GM12892 (cell line): ENCODE data around the gene GYS2.

ENCODE experiments used
- POLR2A ChIP-seq: IDR thresholded peaks from 2 replicates; pipeline ENCODE4 v1.6.1; 2011; ENCODE audit warnings: low read depth, low read length, control low read depth
- POLR2AphosphoS5 ChIP-seq: IDR thresholded peaks from 2 replicates; pipeline ENCODE4 v1.6.1; 2011; ENCODE audit warnings: low read depth, low read length, control low read depth
- TAF1 ChIP-seq: IDR thresholded peaks from 2 replicates; pipeline ENCODE4 v1.6.1; 2011; ENCODE audit warnings: low read depth, mild to moderate bottlenecking, control low read depth, low read length, borderline replicate concordance

GRCh38 chr12:21552635-21553328, 51.9 kb downstream of the GYS2 start:
- TF ChIP-seq TAF1 (no peak), POLR2A (no peak), POLR2AphosphoS5 (no peak)
